AG09309 (cell line): ENCODE results near the gene MCF2L2.
"Not testable (repeated sequence)": the region's sequence is repeated elsewhere in the genome, so short reads cannot be mapped to it uniquely, and the experiment has no call there.

ENCODE experiments used
- DNase-seq: peaks from one replicate; pipeline ENCODE4 v3.0.0-alpha.2; 2010; ENCODE audit warnings: low read depth
- H3K4me3 ChIP-seq: 2 replicates; pipeline ENCODE4 v1.5.1; 2011; ENCODE audit warnings: mild to moderate bottlenecking, low read depth, low read length, moderate library complexity; ENCODE audit not compliant: control insufficient read depth
- CTCF ChIP-seq: IDR thresholded peaks from 2 replicates; pipeline ENCODE4 v1.5.1; 2011; ENCODE audit warnings: mild to moderate bottlenecking, low read depth, low read length, inconsistent platforms; ENCODE audit not compliant: insufficient read depth, control insufficient read depth; ENCODE audit errors: missing control alignments

MCF2L2 gene

DNA sequence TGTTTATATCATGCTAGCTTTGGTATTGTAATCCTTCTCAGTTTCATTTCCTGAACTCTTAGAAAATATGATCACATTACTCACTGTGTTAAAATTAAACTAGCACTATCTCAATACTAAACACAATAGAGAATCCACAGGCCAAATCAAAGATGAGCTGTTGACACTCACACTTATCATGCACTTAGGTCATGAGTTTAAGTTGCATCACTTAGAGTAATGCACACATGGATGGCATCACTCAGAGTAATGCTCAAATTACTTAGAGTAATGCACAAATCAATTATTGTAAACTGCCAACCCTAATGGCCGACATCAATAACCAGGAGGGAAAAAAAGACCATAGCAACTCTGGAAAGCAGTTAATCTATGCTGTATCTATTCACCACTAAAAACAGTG lies 40.0 kb upstream of the MCF2L2 start:
- no peak for DNase-seq
- no peak overlapping the region for H3K4me3 ChIP-seq
- TF ChIP-seq CTCF, result no peak

DNA sequence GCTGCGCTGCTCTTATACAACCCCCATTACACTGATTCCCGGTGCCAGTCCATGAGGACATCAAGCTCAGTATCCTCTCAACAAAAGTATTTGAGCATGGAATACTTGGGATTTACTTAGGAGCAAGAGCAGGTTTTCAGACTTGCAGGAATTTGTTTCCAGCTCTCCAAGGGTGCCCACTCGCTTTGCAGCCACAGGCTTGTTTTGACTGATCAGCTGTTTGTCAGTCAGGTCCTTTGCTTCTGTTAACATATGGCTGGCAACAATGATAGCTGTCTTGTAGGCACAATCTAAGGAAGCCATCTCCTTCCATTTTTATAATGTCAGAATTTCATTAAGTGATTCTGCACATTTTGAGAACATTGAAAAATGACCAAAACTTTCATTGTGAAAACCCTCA lies 38.2 kb upstream of the MCF2L2 start:
- no peak for TF ChIP-seq CTCF
- DNase-seq, result no peak
- H3K4me3 ChIP-seq, result no peak overlapping the region

DNA sequence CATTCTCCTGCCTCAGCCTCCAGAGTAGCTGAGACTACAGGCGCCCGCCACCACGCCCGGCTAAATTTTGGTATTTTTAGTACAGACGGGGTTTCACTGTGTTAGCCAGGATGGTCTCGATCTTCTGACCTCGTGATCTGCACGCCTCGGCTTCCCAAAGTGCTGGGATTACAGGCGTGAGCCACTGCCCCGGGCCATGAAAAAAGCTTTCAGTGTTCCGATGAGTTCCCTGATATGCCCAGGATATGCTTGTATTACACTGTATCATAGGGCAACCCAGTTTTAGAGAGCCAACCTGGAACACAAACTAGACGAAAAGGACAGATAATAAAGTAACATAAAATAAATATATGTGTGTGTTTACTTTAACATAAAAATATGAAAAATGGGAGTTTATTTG lies 37.3 kb upstream of the MCF2L2 start:
- not testable (repeated sequence) for DNase-seq, H3K4me3 ChIP-seq

GRCh38 chr3:183464480-183464879 lies 36.1 kb upstream of the MCF2L2 start:
- no peak overlapping the region for H3K4me3 ChIP-seq
- TF ChIP-seq CTCF, result no peak
- no peak for DNase-seq

- H3K4me3 ChIP-seq, result no peak overlapping the region
- TF ChIP-seq CTCF, result no peak
- no peak for DNase-seq
These were observed 31.9 kb upstream of the MCF2L2 start for GRCh38 chr3:183460081-183461055.

DNA sequence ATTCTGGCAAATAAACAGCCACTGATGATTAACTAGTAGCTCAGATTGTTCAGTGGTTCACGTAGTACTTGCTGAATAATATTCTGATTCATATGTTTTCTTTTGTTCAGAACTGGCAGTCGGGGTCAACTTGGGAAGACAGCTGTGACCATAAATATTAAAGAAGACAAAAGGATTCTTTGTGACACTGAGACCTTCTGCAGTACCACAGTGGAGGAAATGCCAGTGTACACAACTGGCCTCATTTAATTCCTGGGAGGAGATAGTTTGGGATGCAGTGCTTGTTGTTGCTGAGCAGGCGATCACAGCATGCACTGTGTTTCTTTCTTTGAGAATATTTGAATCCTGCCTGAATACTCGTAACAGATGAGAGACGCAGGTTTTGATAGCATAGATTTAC lies 26.7 kb upstream of the MCF2L2 start:
- H3K4me3 ChIP-seq, result no peak overlapping the region
- TF ChIP-seq CTCF, result no peak
- DNase-seq, result no peak

- H3K4me3 ChIP-seq, result no peak overlapping the region
- no peak for DNase-seq
- no peak for TF ChIP-seq CTCF
These were observed 25.6 kb upstream of the MCF2L2 start for GRCh38 chr3:183454064-183454463.
